ENCODE measurements around the gene DNPEP.
A peak's percentile ranks its signal among the peaks of the same experiment; 100 is the strongest.

The DNPEP gene

DNA sequence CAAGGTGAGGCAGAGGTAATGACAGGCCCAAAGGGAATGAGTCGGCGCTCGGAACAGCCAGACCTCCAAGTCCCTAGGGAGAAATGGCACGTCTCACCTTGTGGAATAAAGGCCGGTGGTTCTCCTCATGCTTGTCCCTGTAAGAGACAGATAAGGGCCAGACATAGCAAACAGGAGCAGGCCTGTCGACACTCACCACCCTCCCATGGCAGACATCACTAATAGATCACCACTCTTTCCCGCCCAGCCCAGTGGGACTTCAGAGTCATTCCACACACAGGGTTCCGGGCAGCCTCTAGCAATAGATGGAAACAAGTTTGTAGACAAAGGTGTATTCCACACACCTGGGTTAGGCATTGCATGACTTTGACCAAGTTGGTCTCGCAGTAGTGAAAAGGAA lies 6.3 kb downstream of the DNPEP start:
- DNase-seq (ENCODE audit: insufficient read length, low spot score) (no peak), FAIRE-seq (no peak)
- TF ChIP-seq POLR2A (IDR thresholded peaks at IDR 0.05; ENCODE audit: low read depth, low read length), result no peak

DNA sequence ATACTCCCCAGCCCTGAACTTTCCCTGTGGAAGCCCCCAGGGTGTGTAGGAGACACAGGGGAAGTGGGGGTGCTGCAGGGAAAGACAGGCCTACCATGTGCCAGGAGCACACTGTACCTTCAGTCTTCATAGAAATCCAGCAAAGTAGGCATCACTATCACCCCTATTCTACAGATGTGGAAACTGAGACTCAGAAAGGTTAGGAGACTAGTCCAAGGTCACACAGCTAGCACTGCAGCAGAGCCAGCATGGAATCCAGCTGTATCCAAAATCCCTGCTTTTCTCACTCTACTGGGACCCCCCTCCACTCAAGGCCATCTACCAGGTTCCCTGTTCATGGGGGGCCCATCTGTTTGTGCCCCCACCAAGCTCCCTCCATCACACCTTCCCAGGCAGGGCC lies 6.8 kb downstream of the DNPEP start:
- no peak for DNase-seq (ENCODE audit: insufficient read length, low spot score)
- no peak for FAIRE-seq
- no peak for TF ChIP-seq POLR2A (IDR thresholded peaks at IDR 0.05; ENCODE audit: low read depth, low read length)

DNA sequence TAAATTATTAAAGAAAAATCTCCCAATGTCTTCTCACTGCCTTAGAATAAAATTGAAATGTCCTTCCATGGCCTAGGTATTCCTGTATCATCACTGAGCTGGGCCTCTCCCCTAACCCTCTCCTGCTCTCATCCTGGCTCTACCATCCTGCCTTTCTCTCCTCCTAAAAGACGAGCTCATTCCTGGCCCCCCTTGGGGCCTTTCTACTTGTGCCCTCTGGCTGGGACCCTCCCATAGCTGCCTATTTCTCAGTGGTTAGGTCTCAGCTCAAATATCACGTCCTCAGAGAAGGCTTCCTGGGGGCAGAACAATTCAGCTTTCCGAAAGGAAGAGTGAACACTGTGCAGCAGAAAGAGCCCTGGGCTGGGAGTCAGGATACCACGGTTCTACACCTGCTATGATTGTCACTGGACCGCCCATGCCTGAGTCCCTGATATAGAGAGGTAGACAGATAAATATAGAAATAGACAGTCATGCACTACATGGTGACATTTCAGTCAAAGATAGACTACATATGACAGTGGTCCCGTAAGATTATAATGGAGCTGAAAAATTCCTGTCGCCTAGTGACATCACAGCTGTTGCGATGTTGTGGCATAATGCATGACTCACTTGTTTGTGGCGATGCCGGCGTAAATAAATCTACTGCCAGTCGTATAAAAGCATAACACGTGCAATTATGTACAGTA lies 9.4 kb downstream of the DNPEP start:
- FAIRE-seq, result no peak
- no peak for DNase-seq (ENCODE audit: insufficient read length, low spot score)
- no peak for TF ChIP-seq POLR2A (IDR thresholded peaks at IDR 0.05; ENCODE audit: low read depth, low read length)

DNA sequence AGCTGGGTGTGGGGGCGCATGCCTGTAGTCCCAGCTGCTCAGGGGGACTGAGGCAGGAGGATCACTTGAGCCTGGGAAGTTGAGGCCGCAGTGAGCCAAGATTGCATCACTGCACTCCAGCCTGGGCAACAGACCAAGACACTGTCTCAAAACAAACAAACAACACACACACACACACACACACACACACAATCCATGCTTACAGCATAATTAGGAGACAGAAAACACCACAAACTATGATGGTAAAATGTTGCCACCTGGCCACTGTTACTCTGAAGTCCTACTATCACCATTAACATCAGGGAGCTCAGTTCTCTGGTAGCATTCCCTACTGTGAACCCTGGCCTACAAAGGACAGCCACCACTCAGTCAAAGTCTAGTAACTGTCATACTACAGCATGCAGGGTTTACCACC lies 18.3 kb downstream of the DNPEP start:
- TF ChIP-seq POLR2A (IDR thresholded peaks at IDR 0.05; ENCODE audit: low read depth, low read length), result no peak
- no peak for FAIRE-seq
- no peak for DNase-seq (ENCODE audit: insufficient read length, low spot score)

DNA sequence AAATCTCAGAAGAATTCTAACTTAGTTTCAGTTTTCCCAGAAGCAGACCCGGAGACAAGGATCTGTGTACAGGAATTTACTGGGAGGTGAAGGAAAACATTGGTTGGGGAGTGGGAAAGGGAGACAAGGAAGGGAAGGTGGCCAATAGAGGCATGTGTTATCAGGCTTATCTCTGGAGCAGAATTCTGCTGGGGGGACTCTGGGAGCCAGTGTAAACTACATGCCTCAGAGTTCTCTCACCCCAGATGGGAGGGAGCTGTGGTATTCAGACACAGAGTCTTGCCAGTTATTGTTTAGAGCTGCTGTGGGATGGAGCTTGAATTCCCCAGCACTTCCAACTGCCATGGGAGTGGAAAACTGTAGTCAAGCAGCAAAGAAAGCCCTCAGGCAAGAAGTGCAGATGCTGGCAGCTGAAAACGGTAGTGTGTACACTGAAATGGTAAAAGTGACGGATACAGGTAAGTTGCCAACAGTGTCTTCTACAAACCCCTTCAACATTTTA lies 19.0 kb downstream of the DNPEP start:
- no peak for DNase-seq (ENCODE audit: insufficient read length, low spot score)
- no peak for FAIRE-seq
- TF ChIP-seq POLR2A (IDR thresholded peaks at IDR 0.05; ENCODE audit: low read depth, low read length), result no peak

DNA sequence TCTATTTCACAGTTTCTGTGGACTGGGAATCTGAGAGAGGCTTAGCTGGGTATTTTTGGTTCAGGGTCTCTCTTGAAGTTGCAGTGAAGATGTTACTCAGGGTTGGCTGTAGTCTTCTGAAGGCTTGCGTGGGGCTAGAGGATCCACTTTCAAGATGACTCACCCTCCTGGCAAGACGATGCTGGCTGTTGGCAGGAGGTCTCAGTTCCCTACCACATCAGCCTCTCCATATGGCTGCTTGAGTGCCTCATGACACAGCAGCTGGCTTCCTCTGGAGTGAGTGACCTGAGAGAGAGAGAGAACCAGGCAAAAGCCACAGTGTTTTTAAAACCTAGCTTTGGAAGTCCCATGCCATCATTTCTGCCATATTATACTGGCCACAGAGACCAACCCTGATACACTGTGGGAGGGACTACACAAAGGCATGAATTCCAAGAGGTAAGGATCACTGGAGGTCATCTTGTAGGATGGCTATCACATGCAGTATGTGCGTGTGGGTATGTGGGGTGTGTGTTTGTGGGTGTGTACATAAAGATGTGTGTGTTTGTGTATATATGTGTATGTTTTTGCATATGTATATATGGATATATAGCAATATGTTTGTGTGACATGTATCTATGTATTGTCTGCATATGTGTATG lies 25.1 kb downstream of the DNPEP start:
- DNase-seq (ENCODE audit: insufficient read length, low spot score) (peak; percentile 78), FAIRE-seq (peak; percentile 96)

DNA sequence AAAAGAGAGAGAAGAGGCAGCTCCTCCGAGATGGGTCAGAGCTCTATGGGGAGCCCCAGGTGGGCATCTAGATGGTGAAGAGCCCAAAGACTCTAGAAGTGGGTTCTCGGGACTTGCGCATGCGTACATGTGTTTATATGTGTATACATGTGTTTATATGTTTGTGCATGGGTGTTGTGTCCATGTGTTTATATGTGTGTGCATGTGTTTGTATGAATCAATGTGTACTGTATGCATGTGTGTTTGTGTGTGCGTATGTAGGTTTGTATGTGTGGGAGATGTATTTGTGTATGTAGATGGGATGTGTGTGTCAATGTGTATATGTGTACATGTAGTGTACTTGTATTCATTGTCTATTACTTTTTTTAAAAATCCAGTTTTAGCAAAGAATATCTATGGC lies 25.6 kb downstream of the DNPEP start:
- FAIRE-seq (no peak), DNase-seq (ENCODE audit: insufficient read length, low spot score) (no peak)
- no peak for TF ChIP-seq POLR2A (IDR thresholded peaks at IDR 0.05; ENCODE audit: low read depth, low read length)

More for the DNA sequence above, 25.1 kb downstream of the DNPEP start:
- no peak for TF ChIP-seq POLR2A (IDR thresholded peaks at IDR 0.05; ENCODE audit: low read depth, low read length)

DNA sequence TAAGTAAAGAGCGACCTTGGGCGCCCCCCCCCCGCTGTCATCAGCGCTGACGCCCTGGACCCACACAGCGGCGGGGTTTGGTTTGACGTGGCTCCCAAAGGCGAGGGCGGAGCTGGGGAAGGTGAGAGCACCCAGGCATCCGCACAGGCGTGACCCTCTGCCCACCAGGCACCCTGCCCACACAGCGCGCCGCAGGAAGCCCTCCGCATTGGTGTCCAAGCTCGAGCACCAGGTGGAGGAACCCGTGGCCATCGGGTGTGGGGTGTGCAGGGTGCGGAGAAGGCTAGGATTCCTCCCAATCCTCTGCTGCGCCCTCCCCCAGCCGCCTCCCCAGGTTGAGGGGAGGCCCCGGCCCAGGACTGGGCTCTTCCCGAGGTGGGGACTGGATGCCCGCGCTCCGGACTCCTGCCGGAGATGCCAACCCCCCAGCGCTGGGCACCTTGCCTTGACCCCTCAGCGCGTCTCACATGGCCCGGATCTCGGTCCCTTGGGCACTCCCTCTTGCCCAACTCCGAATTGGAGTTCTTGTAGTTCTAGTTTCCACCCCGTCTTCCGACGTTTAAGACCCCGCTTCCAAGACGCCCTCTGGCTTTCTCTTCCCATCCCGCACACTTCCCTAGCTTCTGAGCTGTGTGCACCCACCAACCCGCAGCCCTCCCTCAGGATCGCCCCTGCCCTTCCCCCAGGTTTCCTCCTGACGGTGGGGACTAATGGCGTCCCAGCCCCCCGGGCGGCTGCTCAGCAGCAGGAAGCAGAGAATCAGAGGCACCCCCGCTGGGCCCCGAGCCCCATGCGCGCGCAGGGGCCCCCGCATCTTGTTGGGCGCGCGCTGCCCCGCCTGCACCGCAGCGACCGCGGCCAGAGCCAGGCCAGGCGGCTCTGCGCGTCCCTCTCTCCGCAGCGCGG lies 29.3 kb downstream of the DNPEP start:
- no peak for TF ChIP-seq POLR2A (IDR thresholded peaks at IDR 0.05; ENCODE audit: low read depth, low read length)
- no peak for DNase-seq (ENCODE audit: insufficient read length, low spot score)
- no peak for FAIRE-seq

DNA sequence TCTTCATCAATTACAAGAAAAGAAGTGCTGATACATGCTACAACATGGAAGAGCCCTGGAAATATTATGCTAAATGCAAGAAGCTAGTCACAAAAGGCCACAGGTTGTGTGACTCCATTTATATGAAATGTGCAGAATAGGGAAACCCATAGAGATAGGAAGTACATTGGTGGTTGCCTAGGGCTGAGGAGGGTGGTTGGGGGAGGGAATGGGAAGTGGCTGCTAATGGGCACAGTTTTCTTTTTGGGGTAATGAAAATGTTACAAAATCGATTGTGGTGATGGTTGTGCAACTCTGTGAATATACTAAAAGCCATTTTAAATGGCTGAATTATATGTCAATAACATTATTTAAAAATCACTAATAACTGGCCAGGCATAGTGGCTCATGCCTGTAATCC lies 30.9 kb downstream of the DNPEP start:
- TF ChIP-seq POLR2A (IDR thresholded peaks at IDR 0.05; ENCODE audit: low read depth, low read length), result no peak
- DNase-seq (ENCODE audit: insufficient read length, low spot score) (no peak), FAIRE-seq (no peak)

DNA sequence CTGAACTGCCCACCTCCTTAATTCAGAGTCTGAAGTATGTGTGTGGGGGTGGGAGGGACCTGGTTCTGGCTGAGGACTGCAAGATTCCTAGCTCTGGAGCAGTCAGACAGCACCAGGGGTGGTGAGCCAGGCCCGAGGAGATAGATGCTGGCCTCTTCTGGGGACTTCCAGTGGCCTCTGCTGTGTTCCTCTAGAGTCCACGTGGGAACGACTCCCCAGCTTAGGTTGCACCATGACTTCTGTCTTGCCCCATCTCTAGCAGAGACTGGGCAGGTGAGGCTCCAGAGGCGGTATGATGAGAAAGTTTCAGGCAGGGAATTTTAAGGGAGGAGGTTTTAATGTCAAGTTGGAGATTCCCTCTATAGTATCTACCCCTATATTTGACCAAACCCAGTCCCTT lies 33.1 kb downstream of the DNPEP start:
- TF ChIP-seq POLR2A (IDR thresholded peaks at IDR 0.05; ENCODE audit: low read depth, low read length), result no peak
- FAIRE-seq, result no peak
- DNase-seq (ENCODE audit: insufficient read length, low spot score), result no peak

DNA sequence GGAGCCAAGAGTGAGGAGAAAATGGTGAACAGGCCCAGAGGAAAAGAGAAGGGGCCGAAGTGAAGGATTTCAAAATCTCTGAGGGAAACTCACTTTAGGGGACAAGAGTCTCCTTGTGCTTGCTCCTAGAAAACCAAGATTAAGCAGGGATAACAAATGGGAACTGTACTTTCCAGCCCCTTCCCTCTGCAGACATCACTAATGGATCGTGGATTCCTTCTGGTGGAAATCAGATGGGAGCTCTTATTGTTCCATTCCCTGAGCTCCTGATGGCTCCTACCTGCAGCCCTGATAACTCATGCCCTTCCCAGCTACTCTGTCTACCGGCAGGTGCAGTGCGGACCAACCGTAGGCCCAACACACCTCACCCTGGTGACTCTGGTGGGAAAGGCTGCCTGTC lies 34.6 kb downstream of the DNPEP start:
- FAIRE-seq, result no peak
- no peak for TF ChIP-seq POLR2A (IDR thresholded peaks at IDR 0.05; ENCODE audit: low read depth, low read length)
- no peak for DNase-seq (ENCODE audit: insufficient read length, low spot score)

DNA sequence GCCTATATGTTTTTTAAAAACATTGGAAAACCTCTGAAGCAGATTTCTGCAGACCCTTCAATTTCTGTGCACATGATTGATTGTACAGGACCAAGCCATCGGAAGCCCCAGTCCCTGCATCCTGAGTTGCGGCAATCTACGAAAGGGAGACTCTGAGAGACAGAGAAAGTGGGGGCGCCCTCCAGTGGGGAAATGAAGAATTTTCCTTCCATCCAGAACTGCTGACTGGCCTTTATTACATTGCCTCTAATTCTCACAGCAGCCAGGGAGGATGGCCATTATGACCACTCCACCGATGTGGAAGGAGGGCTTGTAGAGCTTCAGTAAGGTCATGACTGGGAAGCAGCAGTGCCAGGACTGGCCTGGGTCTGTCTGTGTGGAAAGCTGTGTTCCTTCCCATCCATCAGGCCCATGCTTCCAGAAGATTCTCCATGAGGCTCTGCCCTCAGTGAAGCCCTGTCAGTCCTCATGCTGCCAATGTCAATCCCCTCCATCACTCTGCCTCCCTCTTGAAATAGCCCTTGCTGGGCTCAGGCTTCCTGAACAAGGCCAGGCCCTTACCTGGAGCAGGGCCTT lies 35.2 kb downstream of the DNPEP start:
- FAIRE-seq, result no peak

DNA sequence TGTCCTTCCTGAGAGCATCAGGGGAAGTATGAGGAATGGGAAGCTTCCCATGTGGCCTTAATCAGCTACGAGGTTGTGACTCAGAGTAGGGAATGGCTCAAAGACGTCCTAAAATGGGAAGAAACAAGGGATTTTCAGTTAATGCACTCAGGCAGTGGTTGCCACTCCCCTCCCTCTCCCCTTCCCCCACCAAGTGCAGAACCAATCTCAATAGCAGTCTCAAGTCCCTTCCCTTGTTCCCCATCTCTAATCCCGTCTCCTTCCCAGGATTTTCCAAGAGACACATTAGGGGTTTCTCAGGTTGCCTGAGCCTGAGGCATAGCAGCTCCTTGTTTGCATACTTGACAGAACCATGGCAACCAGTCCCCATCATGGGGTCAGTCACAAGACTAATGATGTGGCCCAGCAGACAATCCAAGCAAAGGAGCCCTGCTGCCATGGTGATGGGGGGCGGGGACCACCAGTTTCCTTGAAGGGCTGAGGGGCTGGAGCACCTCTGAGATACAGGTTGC lies 36.9 kb downstream of the DNPEP start:
- FAIRE-seq (no peak), DNase-seq (ENCODE audit: insufficient read length, low spot score) (no peak)
- no peak for TF ChIP-seq POLR2A (IDR thresholded peaks at IDR 0.05; ENCODE audit: low read depth, low read length)

More for the DNA sequence above, 35.2 kb downstream of the DNPEP start:
- TF ChIP-seq POLR2A (IDR thresholded peaks at IDR 0.05; ENCODE audit: low read depth, low read length), result no peak
- DNase-seq (ENCODE audit: insufficient read length, low spot score), result peak; percentile 78

DNA sequence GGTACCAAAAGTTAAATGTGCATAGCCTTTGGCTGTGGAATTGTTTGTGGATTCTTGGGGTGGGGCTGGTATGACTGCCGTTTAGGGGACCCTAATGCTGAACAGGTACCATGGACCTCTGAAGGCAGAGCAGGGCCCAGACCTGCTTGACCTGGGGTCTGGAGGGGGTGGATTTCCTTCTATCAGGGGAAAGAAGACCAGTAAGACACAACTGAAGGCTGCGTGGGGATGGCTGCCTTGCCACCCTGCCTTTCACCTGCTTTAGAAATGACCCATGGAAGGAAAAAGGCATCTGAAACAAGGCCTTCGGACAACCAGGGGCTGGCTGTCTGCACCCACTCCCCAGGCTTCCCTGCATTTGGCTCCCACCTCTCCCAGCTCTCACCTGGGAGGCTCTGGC lies 37.5 kb downstream of the DNPEP start:
- FAIRE-seq, result no peak

More for the DNA sequence above, 37.5 kb downstream of the DNPEP start:
- TF ChIP-seq POLR2A (IDR thresholded peaks at IDR 0.05; ENCODE audit: low read depth, low read length), result no peak
- no peak for DNase-seq (ENCODE audit: insufficient read length, low spot score)
